ENCODE data around the gene RPS18. TPM values are rescaled to one million over a fixed set of nuclear protein-coding genes. Genes with fewer than 3 reads are reported as not detected.
A peak's percentile ranks its signal among the peaks of the same experiment; 100 is the strongest.

The RPS18 gene
- total RNA-seq, 1 donor from 2014 or later: 1,802 TPM

- peak; percentile 71 for DNase-seq (ENCODE audit: low read depth)
These were observed 42.7 kb downstream of the RPS18 start for GRCh38 chr6:33314515-33314942.

- no peak for DNase-seq (ENCODE audit: low read depth)
These were observed 43.3 kb downstream of the RPS18 start for GRCh38 chr6:33314943-33315792.

DNA sequence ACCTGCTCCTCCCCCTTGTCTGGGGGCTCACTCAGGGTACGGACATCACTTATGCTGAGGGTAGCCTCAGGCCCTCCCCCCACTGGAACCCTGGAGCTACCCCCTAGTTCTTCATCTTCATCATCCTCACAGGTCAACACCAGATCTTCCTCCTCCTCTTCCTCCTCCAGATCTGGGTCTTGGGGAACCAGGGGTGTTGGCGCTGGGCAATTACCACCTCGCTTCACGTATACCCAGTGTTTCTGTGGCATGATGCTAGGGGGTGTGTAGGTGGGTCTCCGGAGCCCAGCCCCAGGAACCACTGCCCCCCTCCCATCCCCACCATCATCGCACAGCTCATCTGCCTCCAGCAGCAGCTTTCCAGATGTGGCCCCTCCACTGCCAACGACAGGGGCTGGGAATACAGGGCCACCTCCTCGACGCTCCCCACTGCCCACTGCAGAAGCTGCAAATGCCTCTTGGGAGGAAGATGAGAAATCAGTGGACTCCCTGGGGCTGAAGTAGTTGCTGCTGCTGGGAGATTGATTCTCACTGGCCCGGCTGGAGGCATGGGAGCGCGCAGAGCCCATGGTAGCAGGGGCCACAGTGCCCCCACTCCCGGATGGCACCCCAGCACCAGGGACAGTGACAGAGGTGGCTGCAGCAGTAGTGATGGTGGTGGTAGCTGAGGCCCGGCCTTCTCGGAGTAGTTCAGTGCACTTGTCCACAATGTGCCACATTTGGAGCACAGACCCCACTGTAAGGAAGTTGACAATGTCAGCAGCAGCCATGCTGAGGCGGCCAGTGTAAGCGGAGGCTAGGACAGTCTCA lies 44.1 kb downstream of the RPS18 start:
- no peak for DNase-seq (ENCODE audit: low read depth)

- DNase-seq (ENCODE audit: low read depth): no peak
These were observed 44.9 kb downstream of the RPS18 start for GRCh38 chr6:33316603-33317418.

DNA sequence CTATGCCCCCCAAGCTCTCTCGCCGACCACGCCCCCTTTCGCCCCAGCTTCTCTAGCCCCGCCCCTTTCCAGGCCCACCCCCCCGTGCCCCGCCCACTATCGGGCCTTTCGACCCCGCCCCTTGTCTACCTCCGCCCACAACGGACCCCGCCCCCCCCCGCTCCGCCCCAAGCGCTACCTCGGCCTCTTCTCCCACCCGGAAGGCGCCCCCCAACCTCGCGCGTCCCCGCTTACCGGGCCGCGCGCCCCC lies 45.5 kb downstream of the RPS18 start:
- DNase-seq (ENCODE audit: low read depth): no peak

DNA sequence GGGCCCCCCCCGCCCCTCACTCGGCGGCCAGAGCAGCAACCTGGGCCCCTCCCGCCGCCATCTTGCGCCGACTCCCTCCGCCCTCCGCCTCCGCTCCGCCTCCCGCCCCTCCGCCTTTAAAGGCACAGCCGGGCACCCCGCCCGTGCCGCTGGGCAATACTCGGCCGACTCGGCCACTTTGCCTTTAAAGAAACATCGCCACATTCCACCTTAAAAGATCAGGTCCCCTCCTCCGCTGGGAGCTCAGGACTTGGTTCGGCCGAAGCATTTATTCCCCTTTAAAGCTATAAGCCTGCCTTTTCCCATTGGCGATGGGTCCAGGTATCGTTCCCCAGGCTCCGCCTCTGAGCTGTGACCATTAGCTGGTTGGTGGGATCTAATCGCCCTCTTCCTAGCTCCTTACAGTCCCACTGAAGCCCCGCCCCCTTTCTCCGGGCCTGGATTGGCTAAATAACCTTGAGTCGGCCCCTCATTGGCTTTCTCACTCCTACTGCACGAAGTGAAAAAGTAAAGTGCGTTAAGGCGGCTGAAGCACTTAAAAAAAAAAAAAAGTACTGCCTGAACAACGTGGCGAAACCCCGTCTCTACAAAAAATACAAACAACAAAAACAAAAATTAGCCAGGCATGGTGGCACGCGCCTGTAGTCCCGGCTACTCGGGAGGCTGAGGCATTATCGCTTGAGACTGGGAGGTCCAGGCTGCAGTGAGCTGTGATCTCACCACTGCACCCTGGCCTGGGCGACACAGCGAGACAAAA lies 46.0 kb downstream of the RPS18 start, which contains the start of gene ZBTB22:
ZBTB22 (minus strand) TSS at position 76 of the 757 bp plus-strand sequence. CDS start 828 bp downstream, outside the sequence.
- peak; percentile 100 for DNase-seq (ENCODE audit: low read depth)

DNA sequence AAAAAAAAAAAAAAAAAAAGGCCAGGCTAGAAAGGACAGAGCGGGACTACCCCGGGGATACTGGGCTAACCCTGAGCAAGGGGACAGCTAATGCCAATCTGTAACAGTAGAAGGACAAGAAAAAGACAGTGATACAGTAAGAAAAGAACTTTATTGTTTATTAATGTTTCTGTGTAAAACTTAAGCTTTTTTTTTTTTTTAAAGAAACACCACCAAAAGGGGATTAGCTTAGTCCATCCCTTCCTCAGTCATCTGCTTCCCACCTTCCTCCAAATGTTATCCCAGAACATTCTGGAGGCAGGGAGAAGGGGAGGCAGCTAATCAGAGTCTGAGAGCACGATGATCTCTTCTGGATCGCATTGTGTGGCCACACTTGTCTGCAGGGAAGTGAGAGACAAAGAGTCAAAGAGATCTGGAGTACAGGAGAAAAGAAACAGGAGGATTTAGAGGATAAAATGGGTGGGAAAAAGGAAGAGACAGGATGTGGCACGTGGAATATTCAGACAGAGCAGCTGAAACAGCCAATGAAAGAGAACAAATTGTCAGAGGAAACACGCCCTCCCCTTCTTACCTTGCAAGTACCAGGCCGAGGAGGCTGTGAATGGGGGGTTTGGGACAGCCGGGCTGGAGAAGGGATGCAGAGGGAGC lies 46.7 kb downstream of the RPS18 start:
- DNase-seq (ENCODE audit: low read depth): no peak

- no peak for DNase-seq (ENCODE audit: low read depth)
These were observed 48.1 kb downstream of the RPS18 start for GRCh38 chr6:33319939-33320314.

- peak; percentile 70 for DNase-seq (ENCODE audit: low read depth)
These were observed 48.7 kb downstream of the RPS18 start for GRCh38 chr6:33320315-33321181.

GRCh38 chr6:33321227-33321626 lies 49.4 kb downstream of the RPS18 start:
- DNase-seq (ENCODE audit: low read depth): no peak

DNA sequence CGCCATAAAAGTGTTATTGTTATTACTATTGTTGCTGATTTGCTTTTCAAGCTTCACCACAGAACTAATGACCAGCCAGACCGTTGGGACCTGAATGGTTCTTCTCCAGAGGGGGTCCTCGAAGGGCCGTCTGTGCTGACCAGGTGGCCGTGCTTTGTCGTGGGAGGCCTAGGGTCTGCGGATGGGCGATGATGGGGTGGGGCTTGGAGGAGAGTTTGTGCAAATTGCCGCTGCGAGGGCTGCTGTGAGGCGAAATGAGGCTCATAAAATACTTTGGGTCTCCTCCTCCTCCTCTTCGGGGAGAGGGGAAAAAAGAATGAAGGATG lies 51.7 kb downstream of the RPS18 start:
- no peak for DNase-seq (ENCODE audit: low read depth)

- no peak for DNase-seq (ENCODE audit: low read depth)
These were observed 52.2 kb downstream of the RPS18 start for GRCh38 chr6:33324125-33324524.

Small RNA genes lying within 50 kb of the gene (microRNA-seq; reads per million reads assigned to microRNA genes)
- gene MIR6834: not detected
- gene MIR6873: not detected

Other genes with a start within 250 kb of the RPS18 start
- gene HLA-DPA1, start 198.4 kb upstream of the RPS18 start, total RNA-seq: 0.27 and 0.68 TPM in 2 replicates
- gene HLA-DPB1, start 196.1 kb upstream of the RPS18 start, total RNA-seq: 0.19 TPM in 1 of 2 replicates, not detected in the other
- 0.96 and 1.9 TPM in 2 replicates for gene COL11A2, start 79.6 kb upstream of the RPS18 start, total RNA-seq
- gene RXRB, start 71.4 kb upstream of the RPS18 start, total RNA-seq: 29.3 and 36.9 TPM in 2 replicates
- gene SLC39A7, start 71.2 kb upstream of the RPS18 start, total RNA-seq: 95.9 and 162 TPM in 2 replicates
- 9.4 and 15.9 TPM in 2 replicates for gene HSD17B8, start 67.4 kb upstream of the RPS18 start, total RNA-seq
- 21.6 and 21.8 TPM in 2 replicates for gene RING1, start 63.6 kb upstream of the RPS18 start, total RNA-seq
- gene VPS52, start 199 bp upstream of the RPS18 start, total RNA-seq: 45.9 and 51.2 TPM in 2 replicates
- gene B3GALT4, start 5.0 kb downstream of the RPS18 start, total RNA-seq: 0.21 TPM in 1 of 2 replicates, not detected in the other
- 74.7 and 95.2 TPM in 2 replicates for gene WDR46, start 17.2 kb downstream of the RPS18 start, total RNA-seq
- 61.0 and 71.6 TPM in 2 replicates for gene PFDN6, start 17.5 kb downstream of the RPS18 start, total RNA-seq
- gene RGL2, start 26.9 kb downstream of the RPS18 start, total RNA-seq: 27.9 and 31.0 TPM in 2 replicates
- 66.3 and 69.2 TPM in 2 replicates for gene TAPBP, start 42.0 kb downstream of the RPS18 start, total RNA-seq
- gene ZBTB22, start 45.7 kb downstream of the RPS18 start, total RNA-seq: 19.0 and 22.6 TPM in 2 replicates
- 37.6 and 39.6 TPM in 2 replicates for gene DAXX, start 50.9 kb downstream of the RPS18 start, total RNA-seq
- 0.35 and 0.52 TPM in 2 replicates for gene KIFC1, start 119.7 kb downstream of the RPS18 start, total RNA-seq
- gene PHF1, start 138.9 kb downstream of the RPS18 start, total RNA-seq: 54.4 and 55.5 TPM in 2 replicates
- gene CUTA, start 146.0 kb downstream of the RPS18 start, total RNA-seq: 163 and 189 TPM in 2 replicates
- 2.7 and 2.8 TPM in 2 replicates for gene SYNGAP1, start 148.0 kb downstream of the RPS18 start, total RNA-seq
- gene ZBTB9, start 182.5 kb downstream of the RPS18 start, total RNA-seq: 3.6 and 5.2 TPM in 2 replicates